ENCODE results near the gene SRM.

SRM gene

GRCh38 chr1:11013160-11013531 is 46.7 kb downstream of the SRM start:
- no peak for DNase-seq

DNA sequence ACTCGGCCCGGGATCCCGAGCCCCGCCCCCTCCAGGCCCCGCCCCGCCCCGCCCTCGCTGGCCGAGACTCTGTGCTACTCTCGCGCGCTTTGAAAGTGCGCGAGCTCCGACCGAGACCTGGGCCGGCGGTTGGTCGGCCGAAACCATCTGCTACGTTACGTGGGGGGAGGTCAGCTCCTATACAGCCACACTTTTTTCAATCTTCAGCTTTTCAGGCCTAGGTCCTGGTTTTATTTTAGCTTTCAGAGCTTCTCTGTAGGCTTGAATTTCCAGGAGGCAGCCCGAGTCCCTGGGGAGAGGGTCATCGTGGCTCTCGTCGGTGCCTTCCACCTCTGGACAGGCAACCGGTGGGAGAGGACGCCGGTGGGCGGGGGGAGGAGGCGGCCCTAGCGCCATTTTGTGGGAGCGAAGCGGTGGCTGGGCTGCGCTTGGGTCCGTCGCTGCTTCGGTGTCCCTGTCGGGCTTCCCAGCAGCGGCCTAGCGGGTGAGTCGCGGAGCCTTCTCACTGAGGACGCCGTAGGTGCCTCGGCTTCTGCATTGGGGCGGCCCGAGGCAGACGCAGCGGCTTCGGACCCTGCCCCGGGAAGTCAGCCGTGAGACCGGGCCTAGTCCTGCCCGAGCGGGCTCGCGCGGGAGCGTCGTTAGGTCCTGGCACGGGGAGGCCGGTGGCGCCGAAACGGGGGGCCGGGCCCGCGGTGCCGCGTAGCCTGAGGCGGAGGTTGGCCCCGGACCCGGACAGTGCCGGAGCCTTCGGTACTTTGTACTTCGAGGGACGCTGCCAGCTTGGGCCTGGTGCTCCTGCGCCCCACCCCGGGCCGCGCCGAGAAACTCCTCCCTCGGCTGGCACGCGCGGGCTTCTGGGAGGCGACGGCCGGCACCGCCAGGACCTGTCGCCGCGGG is 47.3 kb downstream of the SRM start, which contains the start of gene TARDBP:
TSS of gene TARDBP (plus strand) at position 395 of the 900 bp plus-strand sequence. CDS start 1,074 bp downstream, outside the sequence.
- peak; percentile 93 to 97 (median 95) for DNase-seq

Data from suppressor macrophage (primary cell).